T-helper 2 cell (primary cell): Measurements from ENCODE around the gene SLC1A2.

Experiments used
- DNase-seq, 5 experiments: peaks; one replicate each; pipeline versions ENCODE4 v3.0.0 to v3.0.0-alpha.2; 2012 to 2022
- total RNA-seq, 2 donors: gene quantifications; one replicate each; lab custom pipeline; 2026; lab: John Stamatoyannopoulos, UW

SLC1A2 gene
- total RNA-seq: 0 to 0.40 reads per million in 2 donors

- peak in 1 of 5 experiments; percentile 19 for DNase-seq
These were observed at the start of gene SLC1A2 for GRCh38 chr11:35419184-35419829. Gene SLC1A2 (minus strand): TSS chr11:35419558. CDS start chr11:35418966, 592 bp downstream.

- no peak for DNase-seq
These were observed 46.7 kb upstream of the SLC1A2 start for GRCh38 chr11:35466058-35466457.

GRCh38 chr11:35464308-35464707, 45.0 kb upstream of the SLC1A2 start:
- DNase-seq: no peak

- no peak for DNase-seq
These were observed 44.0 kb upstream of the SLC1A2 start for GRCh38 chr11:35463331-35463751.

- no peak for DNase-seq
These were observed 42.7 kb upstream of the SLC1A2 start for GRCh38 chr11:35461917-35462538.

- no peak for DNase-seq
These were observed 40.1 kb upstream of the SLC1A2 start for GRCh38 chr11:35459489-35459888.

GRCh38 chr11:35458846-35459245, 39.5 kb upstream of the SLC1A2 start:
- DNase-seq: no peak

- DNase-seq: no peak
These were observed 35.0 kb upstream of the SLC1A2 start for GRCh38 chr11:35454362-35454761.

- DNase-seq: no peak
These were observed 17.4 kb upstream of the SLC1A2 start for GRCh38 chr11:35436581-35437250.

GRCh38 chr11:35433588-35433987, 14.2 kb upstream of the SLC1A2 start:
- DNase-seq: no peak

- no peak for DNase-seq
These were observed 13.1 kb upstream of the SLC1A2 start for GRCh38 chr11:35432464-35432863.

GRCh38 chr11:35427071-35427470, 7.7 kb upstream of the SLC1A2 start:
- no peak for DNase-seq

- no peak for DNase-seq
These were observed 7.0 kb upstream of the SLC1A2 start for GRCh38 chr11:35426351-35426750.

- no peak for DNase-seq
These were observed 6.3 kb upstream of the SLC1A2 start for GRCh38 chr11:35425603-35426212.

GRCh38 chr11:35424157-35424940, 5.0 kb upstream of the SLC1A2 start:
- DNase-seq: no peak

- no peak for DNase-seq
These were observed 1.0 kb upstream of the SLC1A2 start for GRCh38 chr11:35420371-35420770.

- DNase-seq: no peak
These were observed 524 bp upstream of the SLC1A2 start for GRCh38 chr11:35419830-35420333.

GRCh38 chr11:35418282-35419183, 825 bp downstream of the SLC1A2 start:
- DNase-seq: no peak

- DNase-seq: no peak
These were observed 3.9 kb downstream of the SLC1A2 start for GRCh38 chr11:35415487-35415886.

- DNase-seq: no peak
These were observed 4.6 kb downstream of the SLC1A2 start for GRCh38 chr11:35414776-35415175.

- DNase-seq: no peak
These were observed 5.0 kb downstream of the SLC1A2 start for GRCh38 chr11:35414311-35414710.
